ENCODE data around the gene MAD1L1.
A peak's percentile ranks its signal among the peaks of the same experiment; 100 is the strongest.

MAD1L1 gene

GRCh38 chr7:2017481-2017891 lies 215.3 kb downstream of the MAD1L1 start:
- peaks cover 0 to 16% of the 10 kb centered on the region in 2 experiments; a peak in 1 of 3 replicates for H3K36me3 ChIP-seq (ENCODE audit: control insufficient read depth in 2 of 2, insufficient read depth in 1 of 2, low read length in 2 of 2)
- POLR2A ChIA-PET = no interaction called here
- H3K4me3 ChIP-seq (ENCODE audit: low read depth, low read length) = no peak overlapping the region
- CTCF ChIA-PET = no interaction called here
- TF ChIP-seq SALL2 (tag by site-specific recombination; IDR thresholded peaks at IDR 0.05; ENCODE audit: borderline replicate concordance) (no peak), ZNF354C (tag by site-specific recombination; IDR thresholded peaks at IDR 0.05; ENCODE audit: borderline replicate concordance, low read depth) (no peak), ZSCAN23 (tag by site-specific recombination; IDR thresholded peaks at IDR 0.05) (no peak), ZEB2 (tag by site-specific recombination; IDR thresholded peaks at IDR 0.05) (no peak), ZNF449 (tag by site-specific recombination; IDR thresholded peaks at IDR 0.05) (no peak), ZNF624 (tag by site-specific recombination; IDR thresholded peaks at IDR 0.05) (no peak), ZNF169 (tag by site-specific recombination; IDR thresholded peaks at IDR 0.05) (no peak), ZNF280D (tag by site-specific recombination; IDR thresholded peaks at IDR 0.05) (no peak), ZNF266 (tag by site-specific recombination; IDR thresholded peaks at IDR 0.05; ENCODE audit: low read depth) (no peak), RBAK (tag by site-specific recombination; IDR thresholded peaks at IDR 0.05) (no peak)
- no peak overlapping the region for H3K27ac ChIP-seq (ENCODE audit: extremely low read depth, low read depth, low read length)
- no peaks in the 10 kb centered on the region for H3K4me1 ChIP-seq (ENCODE audit: control insufficient read depth, insufficient read depth, low read length)
- no peaks in the 10 kb centered on the region for H3K9me3 ChIP-seq (ENCODE audit: control insufficient read depth, insufficient read depth, low read depth, low read length)

- H3K4me1 ChIP-seq (ENCODE audit: control insufficient read depth, insufficient read depth, low read length) = no peaks in the 10 kb centered on the region
- no peak overlapping the region for H3K4me3 ChIP-seq (ENCODE audit: low read depth, low read length)
- TF ChIP-seq SP7 (tag by site-specific recombination; IDR thresholded peaks at IDR 0.05) (no peak), ZNF18 (tag by site-specific recombination; IDR thresholded peaks at IDR 0.05) (no peak), GLIS1 (tag by site-specific recombination; IDR thresholded peaks at IDR 0.05) (no peak), ZNF561 (tag by site-specific recombination; IDR thresholded peaks at IDR 0.05; ENCODE audit: borderline replicate concordance) (no peak), ZNF555 (tag by site-specific recombination; conservative IDR thresholded peaks at IDR 0.05) (no peak), ZNF785 (tag by site-specific recombination; IDR thresholded peaks at IDR 0.05) (no peak), TRIM28 (IDR thresholded peaks at IDR 0.05; ENCODE audit: borderline replicate concordance, low read length) (peak; percentile 97; the same call in 1 of the 2 replicates)
- no peak overlapping the region for H3K27ac ChIP-seq (ENCODE audit: extremely low read depth, low read depth, low read length)
- POLR2A ChIA-PET = no interaction called here
- CTCF ChIA-PET = interaction anchor here (0.6 kb wide), 1 partner anchor 35 kb away, joined by 3 read pairs; no protein-coding TSS in a partner anchor
- H3K9me3 ChIP-seq (ENCODE audit: control insufficient read depth, insufficient read depth, low read depth, low read length) = no peaks in the 10 kb centered on the region
- H3K36me3 ChIP-seq (ENCODE audit: control insufficient read depth in 2 of 2, insufficient read depth in 1 of 2, low read length in 2 of 2) = peaks cover 0 to 20% of the 10 kb centered on the region in 2 experiments; a peak in 1 of 3 replicates
Measured at GRCh38 chr7:2016761-2017480, 215.8 kb downstream of the MAD1L1 start.

All from HEK293 (cell line).